Measurements from ENCODE around the gene OLFM4.

The OLFM4 gene

GRCh38 chr13:53068585-53069520 lies 40.2 kb downstream of the OLFM4 start:
- no peak for DNase-seq (ENCODE audit: low read depth)

DNA sequence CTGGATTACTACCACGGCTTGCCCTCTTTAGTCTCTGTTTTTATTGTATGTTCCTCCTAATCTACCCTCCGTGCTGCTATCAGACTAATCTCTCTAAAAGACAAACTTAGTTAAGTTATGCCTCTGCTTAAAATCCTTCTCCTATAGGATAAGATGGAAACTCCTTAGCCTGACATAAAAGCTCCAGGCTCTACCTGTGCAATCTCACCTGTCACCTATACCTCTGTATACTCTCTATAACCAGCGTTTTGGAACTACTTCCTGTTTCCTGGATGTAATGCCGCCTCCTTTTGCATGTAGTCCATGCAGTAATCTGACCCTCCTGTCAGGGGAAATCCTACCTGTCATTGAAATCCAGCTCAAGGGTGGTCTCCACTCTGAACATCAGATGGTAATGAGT lies 41.2 kb downstream of the OLFM4 start:
- DNase-seq (ENCODE audit: low read depth): no peak

DNA sequence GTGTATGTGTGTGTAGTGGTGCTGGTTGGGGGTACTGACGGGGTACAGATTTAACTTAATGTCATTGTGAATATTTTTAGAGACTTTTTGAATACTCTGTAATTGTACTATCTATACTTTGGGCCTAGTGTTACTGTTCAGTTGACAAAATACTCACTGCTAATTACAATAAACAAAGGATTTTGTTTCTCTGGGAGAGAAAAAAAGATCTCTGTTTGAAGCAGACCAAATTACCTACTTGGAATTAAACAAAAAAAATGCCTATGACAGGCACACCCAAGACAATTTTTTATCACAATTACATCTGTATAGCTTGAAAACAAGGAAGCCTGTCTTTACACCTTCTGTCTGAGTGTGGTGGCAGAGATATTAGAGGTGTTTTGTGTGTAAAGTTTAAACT lies 45.1 kb downstream of the OLFM4 start:
- DNase-seq (ENCODE audit: low read depth): no peak

DNA sequence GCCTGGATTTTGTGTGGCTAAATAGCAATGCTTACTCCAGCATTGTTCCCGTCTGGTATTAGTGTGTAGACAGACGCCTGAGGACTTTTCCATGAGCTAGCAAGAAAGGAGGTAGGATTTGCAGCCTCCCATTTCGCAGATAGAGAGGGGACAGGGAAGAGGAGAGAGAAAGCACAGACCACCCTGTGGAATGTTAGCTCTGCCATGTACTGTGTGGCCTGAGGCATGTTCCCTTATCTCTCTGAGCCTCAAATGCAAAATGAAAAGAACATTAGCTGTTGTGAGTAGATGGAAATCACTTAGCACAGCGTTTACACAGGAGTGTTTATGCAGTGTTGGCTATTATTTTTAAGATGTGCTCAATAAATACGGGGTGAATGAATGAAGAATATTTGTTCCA lies 45.5 kb downstream of the OLFM4 start:
- no peak for DNase-seq (ENCODE audit: low read depth)

- no peak for DNase-seq (ENCODE audit: low read depth)
Observed at GRCh38 chr13:53075356-53076041, 46.9 kb downstream of the OLFM4 start.

GRCh38 chr13:53079691-53080090 lies 51.1 kb downstream of the OLFM4 start:
- DNase-seq (ENCODE audit: low read depth): no peak

DNA sequence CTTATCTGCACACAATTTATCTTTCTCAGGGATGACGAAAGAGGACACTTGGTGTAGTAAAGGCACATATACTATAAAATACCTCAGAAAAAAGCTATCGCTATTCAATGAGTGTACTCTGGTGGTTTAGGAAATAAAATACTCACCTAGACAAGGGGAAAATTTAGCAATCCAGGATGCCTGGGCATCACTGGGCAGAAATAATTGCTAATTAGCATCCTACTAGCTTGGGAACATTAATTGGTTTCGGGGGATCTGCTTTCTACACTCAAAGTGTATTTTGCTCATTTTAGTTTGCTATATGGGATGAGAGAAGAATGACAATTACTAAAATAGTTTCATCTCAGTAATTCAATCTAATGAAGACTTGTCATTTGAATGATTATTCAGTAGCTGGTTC lies 60.3 kb downstream of the OLFM4 start:
- DNase-seq (ENCODE audit: low read depth): no peak

- DNase-seq (ENCODE audit: low read depth): no peak
Observed at GRCh38 chr13:53089951-53090350, 61.3 kb downstream of the OLFM4 start.

GRCh38 chr13:53090461-53090860 lies 61.8 kb downstream of the OLFM4 start:
- DNase-seq (ENCODE audit: low read depth): no peak

- no peak for DNase-seq (ENCODE audit: low read depth)
Observed at GRCh38 chr13:53092931-53093330, 64.3 kb downstream of the OLFM4 start.

- no peak for DNase-seq (ENCODE audit: low read depth)
Observed at GRCh38 chr13:53098455-53098854, 69.8 kb downstream of the OLFM4 start.

- no peak for DNase-seq (ENCODE audit: low read depth)
Observed at GRCh38 chr13:53100394-53101063, 71.9 kb downstream of the OLFM4 start.

All from HS-27A (cell line).